Kidney capillary endothelial cell (primary cell): ENCODE measurements around the gene RFLNA.

Experiments used
- DNase-seq: peaks from one replicate; pipeline ENCODE4 v3.0.0-alpha.2; 2018; ENCODE audit warnings: low spot score

The RFLNA gene

DNA sequence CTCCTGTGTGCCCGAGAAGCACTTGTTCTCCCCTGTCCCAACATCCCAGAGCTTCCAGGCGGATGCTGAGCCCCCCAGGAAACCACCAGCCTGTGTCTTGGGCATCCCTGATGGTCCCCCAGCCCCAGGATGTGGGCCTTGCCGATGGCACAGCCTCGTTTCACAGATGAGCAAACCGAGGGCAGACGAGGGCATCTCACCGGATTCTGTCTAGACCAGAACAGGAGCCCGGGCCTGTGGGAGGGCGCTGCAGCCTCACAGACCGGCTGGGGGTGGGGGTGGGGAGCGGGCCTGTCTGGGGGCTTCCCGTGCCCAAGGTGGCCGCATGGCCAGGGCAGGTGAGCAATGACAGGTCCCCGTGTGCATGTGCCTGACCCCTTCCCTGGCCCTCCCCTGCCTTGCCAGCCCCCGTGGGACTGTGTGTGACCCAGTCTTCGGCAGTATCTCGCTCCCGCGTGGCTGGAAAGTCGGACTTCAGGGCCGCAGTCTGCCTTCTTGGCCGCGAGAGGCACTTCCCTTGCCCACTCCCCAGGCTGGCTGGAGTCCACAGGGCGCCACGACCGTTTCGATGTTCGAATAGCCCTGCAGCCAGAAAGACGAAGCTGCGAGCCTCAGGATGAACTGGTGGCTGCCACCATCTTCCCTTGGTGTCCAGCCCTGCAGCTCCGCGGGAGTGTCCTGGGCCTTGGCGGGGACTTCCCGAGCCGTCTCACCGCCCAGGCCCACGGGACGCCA lies 8.9 kb downstream of the RFLNA start:
- DNase-seq = no peak

DNA sequence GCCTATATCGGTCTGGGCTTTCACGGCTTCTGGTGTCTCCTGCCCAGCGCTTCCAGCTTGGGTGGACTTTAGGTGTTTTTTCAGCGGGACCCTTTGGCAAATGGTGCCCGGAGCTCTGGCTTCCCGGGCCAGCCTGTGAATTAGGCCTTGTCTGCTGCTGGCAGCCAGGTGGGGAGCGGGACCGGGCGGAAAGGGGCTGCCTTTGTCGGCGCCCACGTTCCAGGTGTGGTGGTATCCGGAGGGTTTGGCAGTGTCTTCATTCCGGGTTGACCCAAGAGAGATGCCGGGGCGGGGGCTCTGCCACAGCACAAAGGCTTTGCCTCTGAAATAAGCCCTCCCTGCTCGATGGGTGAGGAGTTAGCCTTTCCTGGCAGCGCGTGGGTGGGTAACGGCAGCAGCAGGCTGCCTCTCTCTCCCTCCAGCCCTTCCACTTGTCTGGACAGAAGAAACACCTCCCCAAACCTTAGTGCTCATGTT lies 9.5 kb downstream of the RFLNA start:
- no peak for DNase-seq

GRCh38 chr12:124305136-124305535 lies 10.2 kb downstream of the RFLNA start:
- DNase-seq = no peak

DNA sequence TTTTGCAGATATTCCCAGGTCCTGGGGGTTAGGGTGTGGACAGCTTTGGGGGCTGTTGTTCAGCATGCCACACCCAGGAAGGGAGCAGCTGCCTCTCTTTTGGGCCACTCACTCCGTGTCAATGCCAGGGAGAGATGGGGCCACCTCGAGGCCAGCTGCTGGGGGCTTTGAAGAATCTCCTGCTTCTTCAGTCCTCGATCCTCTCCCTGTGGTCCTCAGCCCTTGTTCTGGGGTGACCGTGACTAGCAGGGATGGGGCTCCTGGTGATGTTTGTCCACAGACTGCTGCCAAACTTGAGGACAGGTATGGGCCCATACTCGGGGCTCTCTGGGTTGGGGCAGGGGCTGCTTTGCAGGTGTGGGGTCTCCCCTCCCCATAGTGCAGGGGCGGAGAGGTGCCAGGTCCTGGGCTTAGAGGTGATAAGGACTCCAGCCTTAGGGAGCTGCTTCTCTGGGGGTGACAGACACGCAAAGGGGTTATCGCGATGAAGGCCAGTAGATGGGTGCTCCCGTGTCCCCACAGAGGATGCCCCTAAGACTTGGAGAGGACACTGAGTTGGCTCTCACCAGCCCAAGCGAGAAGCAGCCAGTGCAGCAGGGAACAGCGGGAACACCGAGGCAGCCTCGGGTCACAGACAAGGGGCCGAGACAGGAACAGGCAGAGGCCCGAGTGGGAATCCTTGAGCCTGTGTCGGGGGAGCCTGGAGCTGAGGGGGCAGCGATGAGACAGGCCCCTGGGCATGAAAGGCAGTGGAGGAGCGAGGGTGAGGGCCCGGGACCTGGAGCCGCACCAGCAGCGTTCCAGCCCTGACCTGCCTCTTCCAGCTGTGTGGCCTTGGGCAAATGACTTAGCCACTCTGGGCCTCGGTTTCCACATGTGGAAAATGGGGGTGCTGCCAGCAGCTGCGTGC lies 11.1 kb downstream of the RFLNA start:
- DNase-seq = no peak

DNA sequence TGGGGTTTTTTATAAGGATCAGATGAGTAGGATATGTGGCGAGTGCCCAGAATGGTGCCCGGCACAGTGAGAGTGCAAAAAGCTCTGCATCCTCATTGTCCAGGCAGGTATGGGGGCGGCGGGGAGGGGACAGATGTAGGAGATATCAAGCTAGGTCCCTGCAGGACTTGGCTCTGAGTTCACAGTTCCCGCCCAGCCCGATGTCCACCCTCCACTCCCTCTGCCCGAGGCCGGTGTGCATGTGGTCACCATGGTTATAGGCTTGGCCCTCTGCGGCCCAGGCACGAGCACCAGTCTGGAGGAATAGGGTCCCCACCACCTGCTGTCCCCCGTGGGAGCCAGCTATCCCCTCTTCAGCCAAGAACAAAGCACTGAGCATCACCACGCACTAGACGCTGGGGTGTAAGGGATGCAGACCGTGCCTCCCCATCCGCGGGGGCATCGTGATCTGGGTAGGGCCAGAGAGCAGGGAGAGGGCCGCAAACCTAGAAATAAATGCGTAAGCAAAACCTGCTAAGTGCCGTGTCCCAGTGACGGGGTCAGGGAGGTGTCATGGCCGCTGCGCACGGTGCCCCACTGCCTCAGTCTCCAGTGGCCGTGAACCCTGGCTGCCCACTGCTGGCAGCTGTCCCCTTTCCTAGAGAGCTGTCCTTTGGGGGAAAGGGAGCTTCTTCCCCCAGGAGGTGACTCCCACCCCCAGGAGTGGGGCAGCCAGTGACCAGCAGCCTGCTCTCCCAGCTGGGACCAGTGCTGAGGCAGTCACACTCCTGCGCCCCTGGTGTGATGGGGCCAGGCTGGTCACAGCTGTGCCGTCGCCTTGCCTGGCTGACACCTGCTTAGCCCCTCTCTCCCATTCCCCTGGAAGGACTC lies 12.0 kb downstream of the RFLNA start:
- DNase-seq = no peak

DNA sequence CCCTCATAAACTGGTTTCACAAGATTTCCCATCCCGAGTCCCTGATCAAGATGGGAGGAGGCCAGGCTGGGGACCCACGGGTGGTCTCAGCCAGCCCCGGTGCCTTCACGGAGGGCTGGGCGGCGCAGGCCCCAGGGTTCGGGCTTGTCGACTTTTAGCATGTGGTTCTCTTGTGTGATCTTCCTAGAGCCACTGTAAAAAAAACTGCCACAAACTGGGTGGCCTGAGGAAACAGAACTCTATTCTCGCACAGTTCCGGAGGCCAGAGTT lies 12.6 kb downstream of the RFLNA start:
- DNase-seq = no peak

DNA sequence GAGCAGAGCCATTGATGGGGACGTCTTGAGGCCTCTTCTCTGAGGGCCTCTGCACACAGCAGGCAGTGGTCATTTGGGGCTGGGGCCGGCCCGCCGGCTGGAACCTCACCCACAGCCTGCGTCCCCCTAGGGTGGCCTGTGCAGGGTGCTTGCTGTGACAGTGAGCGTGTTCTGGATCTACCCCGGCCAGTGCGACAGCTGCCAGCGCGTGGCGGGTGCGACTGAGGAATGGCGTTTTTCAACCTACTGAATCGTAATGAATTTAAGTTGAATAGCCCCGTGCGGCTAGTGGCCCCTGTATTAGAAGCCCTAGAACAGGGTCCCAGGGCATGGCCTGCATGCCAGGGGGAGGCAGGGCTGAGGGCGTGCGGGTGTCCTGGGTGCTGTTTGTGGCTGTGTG lies 13.8 kb downstream of the RFLNA start:
- no peak for DNase-seq

- DNase-seq = no peak
Observed at GRCh38 chr12:124309231-124309630, 14.3 kb downstream of the RFLNA start.

DNA sequence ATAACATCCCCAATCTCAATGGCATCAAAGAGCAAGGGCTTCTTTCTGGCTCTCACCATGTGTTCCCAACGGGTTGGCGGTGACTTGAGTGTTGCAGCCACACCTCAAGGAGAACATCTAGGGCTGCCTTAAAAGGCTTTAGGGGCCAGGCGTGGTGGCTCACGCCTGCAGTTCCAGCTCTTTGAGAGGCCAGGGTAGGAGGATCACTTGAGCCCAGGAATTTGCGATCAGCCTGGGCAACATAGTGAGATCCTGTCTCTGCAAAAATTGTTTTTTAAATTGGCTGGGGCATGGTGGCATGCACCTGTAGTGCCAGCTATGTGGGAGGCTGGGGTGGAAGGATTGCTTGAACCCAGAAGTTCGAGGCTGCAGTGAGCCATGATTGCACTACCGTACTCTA lies 14.9 kb downstream of the RFLNA start:
- no peak for DNase-seq

GRCh38 chr12:124310178-124310577 lies 15.3 kb downstream of the RFLNA start:
- no peak for DNase-seq

GRCh38 chr12:124310785-124311184 lies 15.9 kb downstream of the RFLNA start:
- no peak for DNase-seq

GRCh38 chr12:124311292-124312109 lies 16.6 kb downstream of the RFLNA start:
- DNase-seq = no peak

DNA sequence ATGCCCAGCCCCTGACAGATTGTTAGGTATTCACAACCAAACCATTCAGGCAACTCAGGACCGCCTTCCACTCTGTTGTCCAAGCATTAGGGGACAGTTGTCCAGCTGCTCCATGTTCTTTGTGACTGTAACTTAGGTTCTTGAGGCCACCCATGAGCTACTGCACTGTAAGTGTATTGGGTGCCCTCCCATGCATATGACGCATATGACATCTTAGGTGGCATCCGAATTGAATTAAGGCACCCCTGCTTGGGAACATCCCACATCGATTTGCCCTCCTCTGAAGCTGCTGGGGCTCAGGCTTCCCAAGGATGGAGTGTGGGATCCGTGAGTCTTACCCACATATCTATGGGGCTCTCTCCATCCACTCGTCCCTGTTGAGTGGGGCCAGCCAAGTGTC lies 17.7 kb downstream of the RFLNA start:
- no peak for DNase-seq

- no peak for DNase-seq
Observed at GRCh38 chr12:124314207-124314606, 19.3 kb downstream of the RFLNA start.

GRCh38 chr12:124314766-124315165 lies 19.9 kb downstream of the RFLNA start:
- DNase-seq = no peak

DNA sequence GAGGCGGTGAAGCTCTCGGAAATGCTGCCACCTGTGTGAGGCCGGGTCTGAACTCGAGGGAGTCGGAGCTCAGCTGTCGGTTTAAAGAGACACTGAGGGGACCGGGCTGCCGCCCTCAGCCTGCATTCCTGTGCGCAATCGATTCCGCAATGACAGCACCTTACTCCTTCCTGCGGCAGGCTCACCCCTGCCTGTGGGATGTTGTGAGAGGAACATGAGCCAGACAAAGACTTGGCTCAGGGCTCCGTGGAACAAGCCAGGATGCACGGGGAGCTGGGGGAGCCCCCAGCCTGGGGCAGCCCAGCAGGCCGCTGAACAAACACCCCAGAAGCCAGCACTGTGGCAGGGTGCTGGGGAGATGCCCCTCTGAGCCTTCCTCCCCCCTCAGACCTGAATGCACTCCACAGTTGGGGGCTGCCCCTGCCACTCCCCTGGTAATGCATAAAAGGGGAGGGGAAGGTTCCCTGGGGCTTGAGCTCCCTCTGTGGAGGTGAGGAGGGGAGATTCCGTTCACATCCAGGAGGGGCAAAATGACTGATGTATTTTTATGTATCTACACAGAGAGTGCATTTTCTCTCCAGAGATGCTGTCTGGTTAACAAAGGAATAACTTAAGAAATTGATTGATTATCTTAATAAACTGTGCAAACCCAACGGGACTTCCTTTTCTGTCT lies 20.6 kb downstream of the RFLNA start:
- DNase-seq = no peak

- no peak for DNase-seq
Observed at GRCh38 chr12:124316257-124316900, 21.5 kb downstream of the RFLNA start.

DNA sequence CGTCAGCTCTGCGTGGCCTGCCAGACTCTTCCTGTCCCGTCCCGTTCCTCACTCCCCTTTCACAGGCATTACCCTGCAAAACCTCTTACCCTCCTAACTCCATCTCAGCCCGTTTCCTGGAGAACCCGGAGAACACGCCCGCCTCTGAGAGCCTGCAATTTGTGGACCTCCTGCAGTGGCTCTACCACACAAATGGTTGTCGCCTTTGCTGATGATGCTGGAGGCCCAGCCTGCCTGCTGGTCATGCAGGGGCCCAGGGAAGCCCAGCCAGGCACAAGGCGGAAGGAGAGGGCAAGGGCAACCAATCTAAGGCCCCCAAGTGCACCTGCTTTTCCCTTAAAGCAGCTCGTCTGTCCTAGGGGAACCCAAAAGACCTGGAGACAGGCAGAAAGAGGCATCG lies 22.5 kb downstream of the RFLNA start:
- no peak for DNase-seq

DNA sequence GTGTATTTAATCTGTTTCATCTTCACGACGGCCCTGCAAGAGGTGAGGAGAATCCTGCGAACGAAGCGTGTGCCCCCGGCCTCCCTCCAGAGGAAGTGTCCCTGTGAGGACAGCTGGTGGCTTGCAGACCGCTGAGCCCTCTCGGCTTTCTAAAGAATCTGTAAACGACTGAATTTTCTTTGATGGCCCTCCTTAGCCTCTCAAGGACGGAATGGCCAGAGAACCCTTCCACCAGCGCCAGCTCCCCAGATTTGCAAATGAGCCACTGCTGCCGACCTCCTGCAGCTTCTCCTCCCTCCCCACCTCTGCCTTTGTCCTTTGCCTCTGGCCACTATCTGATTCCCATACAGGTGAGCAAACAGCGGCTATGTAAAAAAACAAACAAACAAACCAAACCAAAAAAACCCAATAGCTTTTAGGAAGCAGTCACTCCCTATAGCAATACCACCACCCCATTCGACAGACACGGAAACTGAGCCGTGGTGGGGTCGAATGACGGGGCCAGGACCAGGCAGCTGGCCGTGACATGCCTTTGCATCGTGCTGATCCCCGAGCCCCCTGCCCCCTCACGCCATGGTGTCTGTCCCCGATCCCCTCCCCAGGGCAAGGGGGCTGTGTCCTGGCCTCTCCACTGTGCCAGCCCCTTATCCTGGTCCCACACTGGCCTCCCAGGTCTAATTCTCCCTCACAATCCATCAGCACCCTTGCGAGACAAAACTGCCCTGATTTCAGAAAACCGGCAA lies 23.6 kb downstream of the RFLNA start:
- DNase-seq = no peak
